Activated CD4-positive, alpha-beta T cell treated with anti-CD3 and anti-CD28 coated beads, Interleukin-2, amount 50 U/mL, for 1 hour (primary cell): Measurements from ENCODE around the gene ZMIZ1.

ENCODE experiments used
- DNase-seq: peaks from one replicate; pipeline ENCODE4 v3.0.0-alpha.2; 2020

Gene ZMIZ1

GRCh38 chr10:79220307-79220706 lies 151.5 kb downstream of the ZMIZ1 start:
- no peak for DNase-seq

GRCh38 chr10:79221110-79222051 lies 152.6 kb downstream of the ZMIZ1 start:
- DNase-seq = no peak

GRCh38 chr10:79222186-79222585 lies 153.4 kb downstream of the ZMIZ1 start:
- no peak for DNase-seq

- DNase-seq = no peak
Observed at GRCh38 chr10:79223091-79224048, 154.6 kb downstream of the ZMIZ1 start.

- no peak for DNase-seq
Observed at GRCh38 chr10:79224263-79224949, 155.6 kb downstream of the ZMIZ1 start.

GRCh38 chr10:79224992-79225391 lies 156.2 kb downstream of the ZMIZ1 start:
- no peak for DNase-seq

GRCh38 chr10:79226391-79227245 lies 157.9 kb downstream of the ZMIZ1 start:
- no peak for DNase-seq

- DNase-seq = no peak
Observed at GRCh38 chr10:79229071-79229541, 160.3 kb downstream of the ZMIZ1 start.

- no peak for DNase-seq
Observed at GRCh38 chr10:79229830-79230327, 161.1 kb downstream of the ZMIZ1 start.

- DNase-seq = no peak
Observed at GRCh38 chr10:79230328-79230830, 161.6 kb downstream of the ZMIZ1 start.

GRCh38 chr10:79230850-79231249 lies 162.1 kb downstream of the ZMIZ1 start:
- no peak for DNase-seq

GRCh38 chr10:79231908-79232307 lies 163.1 kb downstream of the ZMIZ1 start:
- DNase-seq = no peak

- DNase-seq = no peak
Observed at GRCh38 chr10:79232864-79233263, 164.1 kb downstream of the ZMIZ1 start.

- no peak for DNase-seq
Observed at GRCh38 chr10:79234391-79235315, 165.9 kb downstream of the ZMIZ1 start.

- DNase-seq = no peak
Observed at GRCh38 chr10:79235765-79236432, 167.1 kb downstream of the ZMIZ1 start.

- DNase-seq = no peak
Observed at GRCh38 chr10:79236433-79236765, 167.6 kb downstream of the ZMIZ1 start.

- no peak for DNase-seq
Observed at GRCh38 chr10:79237454-79238157, 168.8 kb downstream of the ZMIZ1 start.

- no peak for DNase-seq
Observed at GRCh38 chr10:79238158-79238520, 169.4 kb downstream of the ZMIZ1 start.

GRCh38 chr10:79238606-79239005 lies 169.8 kb downstream of the ZMIZ1 start:
- no peak for DNase-seq
